Epithelial cell of proximal tubule (primary cell): ENCODE data around the gene KANSL1. TPM values are rescaled to one million over a fixed set of nuclear protein-coding genes. Genes with fewer than 3 reads are reported as not detected.

Source experiments
- DNase-seq: peaks from one replicate; pipeline ENCODE4 v3.0.0-alpha.2; 2011; ENCODE audit warnings: low read depth
- H3K4me3 ChIP-seq: 2 replicates; pipeline ENCODE4 v1.5.1; 2011; ENCODE audit warnings: low read depth, mild to moderate bottlenecking, low read length
- total RNA-seq: library from RNA; depleted of rRNA; stranded (reverse); fragments of >200 nt; gene quantifications from 2 replicates; pipeline ENCODE4 v1.2.3, GENCODE V29; 2015
- TF ChIP-seq, protein P1 (sequence below): conservative IDR thresholded peaks from 2 replicates; pipeline ENCODE4 v1.5.1; 2012; ENCODE audit warnings: low read depth, mild to moderate bottlenecking, low read length

The KANSL1 gene
- total RNA-seq, 1 donor from 2014 or later, result 33.2 TPM

- H3K4me3 ChIP-seq, result no peak overlapping the region
- TF ChIP-seq, protein P1, sequence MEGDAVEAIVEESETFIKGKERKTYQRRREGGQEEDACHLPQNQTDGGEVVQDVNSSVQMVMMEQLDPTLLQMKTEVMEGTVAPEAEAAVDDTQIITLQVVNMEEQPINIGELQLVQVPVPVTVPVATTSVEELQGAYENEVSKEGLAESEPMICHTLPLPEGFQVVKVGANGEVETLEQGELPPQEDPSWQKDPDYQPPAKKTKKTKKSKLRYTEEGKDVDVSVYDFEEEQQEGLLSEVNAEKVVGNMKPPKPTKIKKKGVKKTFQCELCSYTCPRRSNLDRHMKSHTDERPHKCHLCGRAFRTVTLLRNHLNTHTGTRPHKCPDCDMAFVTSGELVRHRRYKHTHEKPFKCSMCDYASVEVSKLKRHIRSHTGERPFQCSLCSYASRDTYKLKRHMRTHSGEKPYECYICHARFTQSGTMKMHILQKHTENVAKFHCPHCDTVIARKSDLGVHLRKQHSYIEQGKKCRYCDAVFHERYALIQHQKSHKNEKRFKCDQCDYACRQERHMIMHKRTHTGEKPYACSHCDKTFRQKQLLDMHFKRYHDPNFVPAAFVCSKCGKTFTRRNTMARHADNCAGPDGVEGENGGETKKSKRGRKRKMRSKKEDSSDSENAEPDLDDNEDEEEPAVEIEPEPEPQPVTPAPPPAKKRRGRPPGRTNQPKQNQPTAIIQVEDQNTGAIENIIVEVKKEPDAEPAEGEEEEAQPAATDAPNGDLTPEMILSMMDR, result no peak
- peak; percentile 55 for DNase-seq
These were observed 2.9 kb upstream of the KANSL1 start for GRCh38 chr17:46195939-46196716.

GRCh38 chr17:46195217-46195855, 2.1 kb upstream of the KANSL1 start:
- no peak for DNase-seq
- H3K4me3 ChIP-seq, result no peak overlapping the region
- TF ChIP-seq, protein P1, result no peak

- peak overlapping the region; percentile 76 for H3K4me3 ChIP-seq
- no peak for DNase-seq
- TF ChIP-seq, protein P1, result peak; percentile 62
These were observed 1.4 kb upstream of the KANSL1 start for GRCh38 chr17:46194393-46195216.

- H3K4me3 ChIP-seq, result peak overlapping the region; percentile 76
- no peak for DNase-seq
- TF ChIP-seq, protein P1, result no peak
These were observed 580 bp upstream of the KANSL1 start for GRCh38 chr17:46193626-46194392.

DNA sequence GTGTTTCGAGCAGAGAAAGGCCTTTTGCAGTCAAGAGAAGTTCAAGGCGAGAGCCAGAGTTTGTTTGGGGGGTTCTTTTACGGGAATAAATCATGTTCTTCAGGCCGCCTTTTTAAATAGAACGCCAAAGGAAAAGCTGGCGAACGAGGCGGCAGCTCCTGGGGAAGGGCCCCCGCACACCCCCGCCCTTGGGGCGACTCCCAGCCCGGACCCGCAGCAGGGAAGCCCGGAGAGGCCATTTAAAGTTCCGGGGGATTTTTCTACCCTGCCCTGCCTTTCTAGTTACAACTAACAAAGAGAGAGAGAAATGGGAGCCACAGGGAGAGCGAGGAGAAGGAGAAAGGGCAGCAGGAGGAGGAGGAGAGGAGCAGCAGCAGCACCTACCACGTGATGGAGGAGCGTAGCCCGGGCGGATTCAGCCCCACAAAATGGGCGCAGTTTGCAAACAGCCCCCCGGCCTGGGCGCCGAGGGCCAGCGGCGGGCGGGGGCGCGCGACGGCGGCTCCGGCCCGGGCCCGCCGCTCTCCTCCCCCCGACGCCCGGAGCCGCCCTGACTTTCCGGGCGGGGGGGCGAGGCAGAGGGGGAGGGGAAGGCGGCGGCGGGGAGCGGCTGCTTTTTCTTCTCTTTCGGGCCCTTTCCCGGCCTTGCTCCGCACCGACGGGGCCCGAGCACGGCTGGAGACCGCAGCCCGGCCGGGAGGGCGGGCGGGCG, 634 bp downstream of the KANSL1 start:
- TF ChIP-seq, protein P1, result no peak
- H3K4me3 ChIP-seq, result peak overlapping the region; percentile 84
- no peak for DNase-seq

DNA sequence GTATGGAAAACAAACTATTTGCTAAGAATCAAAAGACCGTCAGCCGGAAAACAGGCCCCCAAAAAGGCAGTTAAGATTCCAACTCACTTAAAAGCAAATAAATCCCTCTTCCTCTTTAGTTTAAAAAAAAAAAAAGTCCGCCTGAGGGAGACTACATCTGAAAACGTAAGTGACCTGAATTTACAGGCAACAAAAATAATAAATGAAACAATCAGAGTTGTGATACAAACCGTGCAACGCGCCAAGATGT, 1.1 kb downstream of the KANSL1 start:
- peak overlapping the region; percentile 84 for H3K4me3 ChIP-seq
- TF ChIP-seq, protein P1, result no peak
- DNase-seq, result no peak
